Activated T-cell treated with anti-CD3 and anti-CD28 coated beads, Interleukin-2, amount 50 U/mL, for 48 hours (primary cell): ENCODE data around the gene SLC35B2.

Experiments used
- DNase-seq, 2 experiments: peaks; one replicate each; pipeline ENCODE4 v3.0.0-alpha.2; 2020

The SLC35B2 gene

GRCh38 chr6:44266347-44266746 is 9.0 kb upstream of the SLC35B2 start:
- DNase-seq, result no peak

- no peak for DNase-seq
Measured at GRCh38 chr6:44265722-44266233, 8.4 kb upstream of the SLC35B2 start.

GRCh38 chr6:44265007-44265721 is 7.8 kb upstream of the SLC35B2 start, which contains the start of gene NFKBIE:
Gene NFKBIE (minus strand): TSS chr6:44265551. CDS start chr6:44265346, 205 bp downstream.
- peak; percentile 98 to 99 for DNase-seq

- peak; percentile 58 to 64 for DNase-seq
Measured at GRCh38 chr6:44264154-44265006, 7.1 kb upstream of the SLC35B2 start.

- peak in 1 of 2 experiments; percentile 54 for DNase-seq
Measured at GRCh38 chr6:44263354-44264100, 6.2 kb upstream of the SLC35B2 start.

- DNase-seq, result no peak
Measured at GRCh38 chr6:44262467-44263353, 5.4 kb upstream of the SLC35B2 start.

GRCh38 chr6:44261581-44261980 is 4.3 kb upstream of the SLC35B2 start:
- DNase-seq, result no peak

- no peak for DNase-seq
Measured at GRCh38 chr6:44260451-44261297, 3.3 kb upstream of the SLC35B2 start.

- no peak for DNase-seq
Measured at GRCh38 chr6:44260011-44260410, 2.7 kb upstream of the SLC35B2 start.

- DNase-seq, result no peak
Measured at GRCh38 chr6:44258921-44259320, 1.6 kb upstream of the SLC35B2 start.

GRCh38 chr6:44258325-44258863 is 1.1 kb upstream of the SLC35B2 start:
- DNase-seq, result no peak

GRCh38 chr6:44257753-44258324 is 511 bp upstream of the SLC35B2 start:
- DNase-seq, result no peak

GRCh38 chr6:44256775-44257024 is 628 bp downstream of the SLC35B2 start:
- DNase-seq, result no peak

- DNase-seq, result peak; percentile 59 to 63
Measured at GRCh38 chr6:44255871-44256774, 1.2 kb downstream of the SLC35B2 start.

GRCh38 chr6:44255105-44255808 is 2.1 kb downstream of the SLC35B2 start:
- DNase-seq, result no peak

GRCh38 chr6:44254191-44255104 is 2.9 kb downstream of the SLC35B2 start:
- peak; percentile 76 to 79 for DNase-seq

GRCh38 chr6:44253307-44254101 is 3.8 kb downstream of the SLC35B2 start:
- peak; percentile 73 to 77 for DNase-seq
